WTC11 (cell line): ENCODE results near the gene FERMT2. TPM values are rescaled to one million over a fixed set of nuclear protein-coding genes. Genes with fewer than 3 reads are reported as not detected.

Source experiments
- ATAC-seq: fragments of 200-7000 bp; cut with Tn5 transposase; 2 replicates; pipeline ENCODE4 v1.10.0; 2021; ENCODE audit warnings: mild to moderate bottlenecking, moderate library complexity
- CTCF ChIA-PET: fragments of 300-600 bp; sonication (Branson Sonifier 250); formaldehyde crosslinking; loops from one replicate; lab custom pipeline; 2021; ENCODE audit warnings: antibody characterized with exemption; lab: Charles Lee
- POLR2A ChIA-PET: fragments of 350-600 bp; sonication (Branson Sonifier 250); formaldehyde crosslinking; loops from one replicate; lab custom pipeline; 2021; ENCODE audit warnings: antibody characterized with exemption; lab: Charles Lee
- DNase-seq: peaks from one replicate; pipeline ENCODE4 v3.0.0; 2021; ENCODE audit warnings: low spot score
- H3K27ac Mint-ChIP-seq: 2 replicates; pipeline ENCODE4 v1.8.0; 2021; ENCODE audit warnings: mixed read lengths
- H3K27me3 Mint-ChIP-seq: 2 replicates; pipeline ENCODE4 v1.8.0; 2021; ENCODE audit warnings: low read depth, mild to moderate bottlenecking, moderate library complexity, mixed read lengths
- H3K36me3 Mint-ChIP-seq: 2 replicates; pipeline ENCODE4 v1.8.0; 2021; ENCODE audit warnings: mixed read lengths
- H3K4me1 Mint-ChIP-seq: 2 replicates; pipeline ENCODE4 v1.8.0; 2022; ENCODE audit warnings: mixed read lengths
- H3K4me3 Mint-ChIP-seq: 2 replicates; pipeline ENCODE4 v1.8.0; 2021; ENCODE audit warnings: mild to moderate bottlenecking, moderate library complexity, mixed read lengths
- H3K9me3 Mint-ChIP-seq: 2 replicates; pipeline ENCODE4 v1.8.0; 2021; ENCODE audit warnings: mixed read lengths
- ATF1 ChIP-seq: sonication (generic); formaldehyde crosslinking; IDR thresholded peaks from 2 replicates; pipeline ENCODE4 v1.8.1; 2023; ENCODE audit warnings: mild to moderate bottlenecking, moderate library complexity, missing genetic modification reagents
- FOXJ3 ChIP-seq: sonication (generic); formaldehyde crosslinking; IDR thresholded peaks from 2 replicates; pipeline ENCODE4 v1.9.0; 2021; ENCODE audit warnings: missing genetic modification reagents, mild to moderate bottlenecking, borderline replicate concordance
- GABPB1 ChIP-seq: sonication (generic); formaldehyde crosslinking; IDR thresholded peaks from 2 replicates; pipeline ENCODE4 v1.8.1; 2023; ENCODE audit warnings: mild to moderate bottlenecking, missing genetic modification reagents
- GTF2I ChIP-seq: fragments of 250-450 bp; sonication (Bioruptor Pico); conservative IDR thresholded peaks from 2 replicates; pipeline ENCODE4 v1.4.0; 2021; ENCODE audit warnings: mild to moderate bottlenecking
- JAZF1 ChIP-seq: fragments of 250-450 bp; sonication (Bioruptor Pico); IDR thresholded peaks from 2 replicates; pipeline ENCODE4 v1.9.0; 2021; ENCODE audit warnings: moderate library complexity, mild to moderate bottlenecking, inconsistent platforms
- MYBL2 ChIP-seq: sonication (generic); formaldehyde crosslinking; IDR thresholded peaks from 2 replicates; pipeline ENCODE4 v1.8.1; 2023; ENCODE audit warnings: mild to moderate bottlenecking, moderate library complexity, missing genetic modification reagents
- TP53 ChIP-seq: sonication (generic); formaldehyde crosslinking; IDR thresholded peaks from 2 replicates; pipeline ENCODE4 v1.8.1; 2023; ENCODE audit warnings: mild to moderate bottlenecking, missing genetic modification reagents
- ZBTB21 ChIP-seq: sonication (generic); formaldehyde crosslinking; IDR thresholded peaks from 2 replicates; pipeline ENCODE4 v1.8.1; 2023; ENCODE audit warnings: mild to moderate bottlenecking, missing genetic modification reagents, borderline replicate concordance
- ZNF416 ChIP-seq: fragments of 250-450 bp; sonication (Bioruptor Pico); IDR thresholded peaks from 2 replicates; pipeline ENCODE4 v1.9.0; 2021; ENCODE audit warnings: mild to moderate bottlenecking, inconsistent platforms
- total RNA-seq: library from RNA; stranded (reverse); gene quantifications from 3 replicates; pipeline ENCODE4 v1.2.3, GENCODE V29; 2021
- TF ChIP-seq, protein P1 (sequence below): sonication (generic); formaldehyde crosslinking; IDR thresholded peaks from 2 replicates; pipeline ENCODE4 v1.8.0; 2023; ENCODE audit warnings: missing genetic modification reagents, mild to moderate bottlenecking, borderline replicate concordance
- TF ChIP-seq, protein P2 (sequence below): sonication (generic); formaldehyde crosslinking; conservative IDR thresholded peaks from 2 replicates; pipeline ENCODE4 v1.8.1; 2022; ENCODE audit warnings: mild to moderate bottlenecking, missing genetic modification reagents
- TF ChIP-seq, protein P3 (sequence below): sonication (generic); formaldehyde crosslinking; IDR thresholded peaks from 2 replicates; pipeline ENCODE4 v1.8.1; 2023; ENCODE audit warnings: mild to moderate bottlenecking, missing genetic modification reagents
- TF ChIP-seq, protein P4 (sequence below): fragments of 250-450 bp; sonication (Bioruptor Pico); IDR thresholded peaks from 2 replicates; pipeline ENCODE4 v1.9.0; 2021; ENCODE audit warnings: mild to moderate bottlenecking
- TF ChIP-seq, protein P5 (sequence below): sonication (generic); formaldehyde crosslinking; IDR thresholded peaks from 2 replicates; pipeline ENCODE4 v1.8.0; 2022; ENCODE audit warnings: mild to moderate bottlenecking, missing genetic modification reagents
- TF ChIP-seq, protein P6 (sequence below): sonication (generic); formaldehyde crosslinking; IDR thresholded peaks from 2 replicates; pipeline ENCODE4 v1.8.0; 2022; ENCODE audit warnings: mild to moderate bottlenecking, missing genetic modification reagents

Gene FERMT2
- total RNA-seq, 1 experiment from 2014 or later = 92.8 TPM

DNA sequence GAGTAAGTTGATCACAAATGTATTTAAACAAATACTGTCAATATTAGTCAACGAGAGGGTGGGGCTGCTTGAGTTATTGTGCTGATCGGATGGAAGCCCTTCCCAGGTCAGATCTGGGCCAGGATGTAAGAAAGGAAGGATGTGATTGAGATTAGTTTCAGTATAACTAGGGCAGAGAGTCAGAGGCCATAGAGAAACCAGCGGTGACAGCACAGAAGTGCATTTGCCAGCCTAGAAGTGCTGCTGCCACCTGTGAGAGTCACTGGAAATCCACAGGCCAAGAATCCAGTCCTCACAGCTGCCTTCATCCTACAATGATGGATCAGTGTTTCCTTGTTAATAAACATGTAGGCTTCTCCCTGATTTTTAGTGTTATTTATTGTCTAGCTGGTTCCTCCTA, 9.8 kb upstream of the FERMT2 start (continued):
- TF ChIP-seq, protein P1, sequence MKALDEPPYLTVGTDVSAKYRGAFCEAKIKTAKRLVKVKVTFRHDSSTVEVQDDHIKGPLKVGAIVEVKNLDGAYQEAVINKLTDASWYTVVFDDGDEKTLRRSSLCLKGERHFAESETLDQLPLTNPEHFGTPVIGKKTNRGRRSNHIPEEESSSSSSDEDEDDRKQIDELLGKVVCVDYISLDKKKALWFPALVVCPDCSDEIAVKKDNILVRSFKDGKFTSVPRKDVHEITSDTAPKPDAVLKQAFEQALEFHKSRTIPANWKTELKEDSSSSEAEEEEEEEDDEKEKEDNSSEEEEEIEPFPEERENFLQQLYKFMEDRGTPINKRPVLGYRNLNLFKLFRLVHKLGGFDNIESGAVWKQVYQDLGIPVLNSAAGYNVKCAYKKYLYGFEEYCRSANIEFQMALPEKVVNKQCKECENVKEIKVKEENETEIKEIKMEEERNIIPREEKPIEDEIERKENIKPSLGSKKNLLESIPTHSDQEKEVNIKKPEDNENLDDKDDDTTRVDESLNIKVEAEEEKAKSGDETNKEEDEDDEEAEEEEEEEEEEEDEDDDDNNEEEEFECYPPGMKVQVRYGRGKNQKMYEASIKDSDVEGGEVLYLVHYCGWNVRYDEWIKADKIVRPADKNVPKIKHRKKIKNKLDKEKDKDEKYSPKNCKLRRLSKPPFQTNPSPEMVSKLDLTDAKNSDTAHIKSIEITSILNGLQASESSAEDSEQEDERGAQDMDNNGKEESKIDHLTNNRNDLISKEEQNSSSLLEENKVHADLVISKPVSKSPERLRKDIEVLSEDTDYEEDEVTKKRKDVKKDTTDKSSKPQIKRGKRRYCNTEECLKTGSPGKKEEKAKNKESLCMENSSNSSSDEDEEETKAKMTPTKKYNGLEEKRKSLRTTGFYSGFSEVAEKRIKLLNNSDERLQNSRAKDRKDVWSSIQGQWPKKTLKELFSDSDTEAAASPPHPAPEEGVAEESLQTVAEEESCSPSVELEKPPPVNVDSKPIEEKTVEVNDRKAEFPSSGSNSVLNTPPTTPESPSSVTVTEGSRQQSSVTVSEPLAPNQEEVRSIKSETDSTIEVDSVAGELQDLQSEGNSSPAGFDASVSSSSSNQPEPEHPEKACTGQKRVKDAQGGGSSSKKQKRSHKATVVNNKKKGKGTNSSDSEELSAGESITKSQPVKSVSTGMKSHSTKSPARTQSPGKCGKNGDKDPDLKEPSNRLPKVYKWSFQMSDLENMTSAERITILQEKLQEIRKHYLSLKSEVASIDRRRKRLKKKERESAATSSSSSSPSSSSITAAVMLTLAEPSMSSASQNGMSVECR (CRISPR knock-in tag) = no peak
- TF ChIP-seq, all 79 proteins: peak for 0

DNA sequence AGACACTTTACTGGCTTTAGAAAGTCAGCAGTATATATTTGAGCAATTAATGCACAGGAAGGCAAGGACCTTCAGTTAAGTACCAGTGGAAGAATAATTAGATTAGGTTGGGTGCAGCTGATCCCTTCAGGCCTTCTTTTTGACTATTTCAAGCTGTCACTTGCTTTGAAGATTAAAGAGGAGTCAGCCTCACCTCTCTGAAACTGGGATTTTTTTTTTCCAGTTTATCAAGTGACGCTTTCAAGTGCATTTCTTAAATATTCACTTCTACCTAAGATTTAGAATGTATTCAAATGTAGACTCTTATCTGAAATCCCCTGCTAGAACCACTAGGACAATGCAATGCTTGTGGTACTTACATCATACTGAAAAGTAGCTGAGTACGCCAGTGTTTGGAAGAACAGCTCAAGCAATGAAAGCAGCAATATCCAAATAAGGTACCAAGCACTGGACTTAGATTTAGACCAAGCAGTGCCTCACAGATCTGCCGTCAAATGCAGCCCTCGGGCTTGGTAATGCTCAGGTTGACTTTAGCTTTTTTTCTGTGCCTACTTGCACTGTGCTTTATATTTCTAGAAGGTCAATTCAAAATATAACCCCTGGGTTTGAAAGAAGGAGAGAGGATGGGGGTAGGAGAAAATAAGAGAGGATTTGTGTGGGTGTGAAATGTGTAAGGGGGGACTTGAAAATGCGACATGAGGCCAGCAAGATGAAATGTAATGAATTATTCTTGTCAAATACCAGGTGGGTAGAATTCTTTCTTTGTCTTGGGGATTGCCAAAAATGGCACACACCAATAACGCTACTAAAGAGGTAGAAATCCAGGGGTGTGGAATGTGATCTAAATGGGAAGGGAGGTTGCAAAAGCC, 3.7 kb upstream of the FERMT2 start:
- no peak for ATAC-seq
- H3K36me3 Mint-ChIP-seq = peaks cover 4% of the 10 kb centered on the region; the same call in 1 of the 2 replicates
- POLR2A ChIA-PET = interaction anchor here (1.0 to 1.7 kb wide), 2 partner anchors 10 to 12 kb away, joined by 4 to 9 read pairs; no protein-coding TSS in a partner anchor
- no peak for DNase-seq
- no peak overlapping the region for H3K27ac Mint-ChIP-seq
- peaks cover 26% of the 10 kb centered on the region for H3K4me1 Mint-ChIP-seq
- TF ChIP-seq, protein P2, sequence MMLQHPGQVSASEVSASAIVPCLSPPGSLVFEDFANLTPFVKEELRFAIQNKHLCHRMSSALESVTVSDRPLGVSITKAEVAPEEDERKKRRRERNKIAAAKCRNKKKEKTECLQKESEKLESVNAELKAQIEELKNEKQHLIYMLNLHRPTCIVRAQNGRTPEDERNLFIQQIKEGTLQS (CRISPR knock-in tag) = no peak
- no peak for TF ChIP-seq GTF2I (CRISPR knock-in tag)
- TF ChIP-seq FOXJ3 (CRISPR knock-in tag) = no peak
- TF ChIP-seq GABPB1 (CRISPR knock-in tag) = peak; percentile 93
- no peak for TF ChIP-seq TP53
- TF ChIP-seq, protein P3, sequence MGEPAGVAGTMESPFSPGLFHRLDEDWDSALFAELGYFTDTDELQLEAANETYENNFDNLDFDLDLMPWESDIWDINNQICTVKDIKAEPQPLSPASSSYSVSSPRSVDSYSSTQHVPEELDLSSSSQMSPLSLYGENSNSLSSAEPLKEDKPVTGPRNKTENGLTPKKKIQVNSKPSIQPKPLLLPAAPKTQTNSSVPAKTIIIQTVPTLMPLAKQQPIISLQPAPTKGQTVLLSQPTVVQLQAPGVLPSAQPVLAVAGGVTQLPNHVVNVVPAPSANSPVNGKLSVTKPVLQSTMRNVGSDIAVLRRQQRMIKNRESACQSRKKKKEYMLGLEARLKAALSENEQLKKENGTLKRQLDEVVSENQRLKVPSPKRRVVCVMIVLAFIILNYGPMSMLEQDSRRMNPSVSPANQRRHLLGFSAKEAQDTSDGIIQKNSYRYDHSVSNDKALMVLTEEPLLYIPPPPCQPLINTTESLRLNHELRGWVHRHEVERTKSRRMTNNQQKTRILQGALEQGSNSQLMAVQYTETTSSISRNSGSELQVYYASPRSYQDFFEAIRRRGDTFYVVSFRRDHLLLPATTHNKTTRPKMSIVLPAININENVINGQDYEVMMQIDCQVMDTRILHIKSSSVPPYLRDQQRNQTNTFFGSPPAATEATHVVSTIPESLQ (CRISPR knock-in tag) = no peak
- TF ChIP-seq, protein P4, sequence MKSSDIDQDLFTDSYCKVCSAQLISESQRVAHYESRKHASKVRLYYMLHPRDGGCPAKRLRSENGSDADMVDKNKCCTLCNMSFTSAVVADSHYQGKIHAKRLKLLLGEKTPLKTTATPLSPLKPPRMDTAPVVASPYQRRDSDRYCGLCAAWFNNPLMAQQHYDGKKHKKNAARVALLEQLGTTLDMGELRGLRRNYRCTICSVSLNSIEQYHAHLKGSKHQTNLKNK = no peak
- TF ChIP-seq, all 79 proteins: peak for 1
- no peak overlapping the region for H3K4me3 Mint-ChIP-seq
- H3K9me3 Mint-ChIP-seq = peaks cover 5% of the 10 kb centered on the region
- CTCF ChIA-PET = no interaction called here
- no peaks in the 10 kb centered on the region for H3K27me3 Mint-ChIP-seq

DNA sequence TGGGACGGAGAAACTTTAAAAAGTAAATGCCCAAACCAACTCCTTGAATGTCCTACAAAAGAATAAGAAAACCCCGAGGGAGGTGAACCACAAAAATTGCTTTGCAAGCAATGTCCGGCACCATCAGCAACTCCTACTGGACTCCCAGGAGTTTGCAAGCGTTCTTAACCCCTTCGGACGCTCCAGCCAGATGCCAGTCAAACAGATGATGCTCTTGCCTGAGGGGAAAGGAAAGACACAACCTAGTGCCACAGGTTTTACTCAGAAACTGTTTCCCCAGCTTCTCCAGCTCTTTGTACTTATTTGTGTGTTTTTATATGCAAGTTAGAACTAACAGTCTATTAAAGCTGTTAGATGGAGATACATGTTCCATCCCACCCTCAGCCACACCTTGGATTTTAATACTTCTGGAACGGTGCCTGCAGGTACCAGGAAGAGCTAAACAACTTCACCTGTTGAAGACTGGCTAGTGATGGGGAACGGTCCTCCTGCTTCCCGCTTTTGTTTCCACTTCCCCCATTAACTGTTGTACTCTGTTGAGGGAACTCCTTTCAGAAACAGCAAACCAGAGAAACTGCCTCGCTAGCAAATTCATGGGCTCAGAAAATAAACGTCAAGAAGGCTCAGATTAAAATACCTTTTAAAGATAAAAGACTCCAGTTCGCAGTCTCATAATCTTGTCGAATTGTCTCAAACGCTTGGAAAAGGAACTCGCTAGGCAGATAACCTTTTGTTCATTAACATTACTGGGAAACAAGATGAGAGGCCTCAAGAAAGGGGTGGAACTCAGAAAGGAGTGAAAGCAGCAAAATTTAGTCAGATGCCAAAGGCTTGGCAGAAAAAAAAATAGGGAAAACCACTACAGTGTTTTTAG, 1.1 kb upstream of the FERMT2 start:
- Mint-ChIP-seq H3K9me3 (no peaks in the 10 kb centered on the region), H3K4me1 (peaks cover 45% of the 10 kb centered on the region), H3K36me3 (peaks cover 8% of the 10 kb centered on the region), H3K4me3 (peak overlapping the region; percentile 74), H3K27ac (peak overlapping the region; percentile 91), H3K27me3 (no peaks in the 10 kb centered on the region)
- ATAC-seq (peak; percentile 25), DNase-seq (peak; percentile 51)
- ChIA-PET POLR2A (interaction anchor here (0.8 to 2.3 kb wide), 3 partner anchors 10 to 201 kb away, joined by 3 to 11 read pairs (median 4); partner anchors contain the start of gene DDHD1), CTCF (interaction anchor here (0.6 to 3.2 kb wide), 4 partner anchors 9 to 229 kb away, joined by 3 to 15 read pairs (median 3); no protein-coding TSS in a partner anchor)
- TF ChIP-seq GABPB1 (CRISPR knock-in tag) = 0 out of 2 replicates have a peak, but pooled peaks have one; percentile 7
- no peak for TF ChIP-seq ZBTB21 (CRISPR knock-in tag)
- no peak for TF ChIP-seq MYBL2 (CRISPR knock-in tag)
- TF ChIP-seq, protein P1 (CRISPR knock-in tag) = no peak
- TF ChIP-seq TP53 = no peak
- TF ChIP-seq, protein P5, sequence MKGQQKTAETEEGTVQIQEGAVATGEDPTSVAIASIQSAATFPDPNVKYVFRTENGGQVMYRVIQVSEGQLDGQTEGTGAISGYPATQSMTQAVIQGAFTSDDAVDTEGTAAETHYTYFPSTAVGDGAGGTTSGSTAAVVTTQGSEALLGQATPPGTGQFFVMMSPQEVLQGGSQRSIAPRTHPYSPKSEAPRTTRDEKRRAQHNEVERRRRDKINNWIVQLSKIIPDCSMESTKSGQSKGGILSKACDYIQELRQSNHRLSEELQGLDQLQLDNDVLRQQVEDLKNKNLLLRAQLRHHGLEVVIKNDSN = no peak
- no peak for TF ChIP-seq ATF1 (CRISPR knock-in tag)
- TF ChIP-seq, protein P6, sequence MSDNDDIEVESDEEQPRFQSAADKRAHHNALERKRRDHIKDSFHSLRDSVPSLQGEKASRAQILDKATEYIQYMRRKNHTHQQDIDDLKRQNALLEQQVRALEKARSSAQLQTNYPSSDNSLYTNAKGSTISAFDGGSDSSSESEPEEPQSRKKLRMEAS = 0 out of 2 replicates have a peak, but pooled peaks have one; percentile 22
- TF ChIP-seq ZNF416 (CRISPR knock-in tag) = no peak
- no peak for TF ChIP-seq JAZF1 (CRISPR knock-in tag)
